HEK293T (cell line): ENCODE measurements around the gene MKRN1.

Experiments used
- ARNT ChIP-seq: fragments of 450-650 bp; IDR thresholded peaks from 2 replicates; pipeline ENCODE4 v1.6.1; 2017; ENCODE audit warnings: mild to moderate bottlenecking
- FOXA1 ChIP-seq: fragments of 450-650 bp; IDR thresholded peaks from 2 replicates; pipeline ENCODE4 v1.6.1; 2016; ENCODE audit warnings: mild to moderate bottlenecking
- LEF1 ChIP-seq: fragments of 450-650 bp; IDR thresholded peaks from 2 replicates; pipeline ENCODE4 v1.6.1; 2017; ENCODE audit warnings: mild to moderate bottlenecking, borderline replicate concordance
- SUZ12 ChIP-seq: fragments of 450-650 bp; IDR thresholded peaks from 2 replicates; pipeline ENCODE4 v1.6.1; 2016; ENCODE audit warnings: mild to moderate bottlenecking
- ZNF384 ChIP-seq: fragments of 450-650 bp; IDR thresholded peaks from 2 replicates; pipeline ENCODE4 v1.6.1; 2016
- TF ChIP-seq, protein P1 (sequence below): fragments of 450-650 bp; IDR thresholded peaks from 2 replicates; pipeline ENCODE4 v1.6.1; 2016

DNA sequence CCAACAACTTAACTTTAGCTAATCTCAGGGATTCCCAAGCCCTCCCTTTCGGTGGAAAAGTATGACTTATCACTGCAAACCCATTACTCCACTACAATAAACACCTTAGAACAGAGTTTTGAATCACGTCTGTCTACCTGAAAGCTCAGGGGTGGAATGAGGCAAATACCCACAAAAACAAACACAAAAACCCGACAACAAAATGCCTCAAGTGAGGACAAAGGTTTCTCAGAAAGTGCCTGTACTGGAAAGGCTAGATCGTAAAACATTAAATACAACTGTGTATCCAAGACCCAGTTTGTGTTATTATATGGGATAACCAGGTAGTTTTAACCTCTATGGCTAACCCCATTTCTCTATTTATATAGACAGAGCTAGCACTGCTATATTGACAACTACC, 26.0 kb downstream of the MKRN1 start:
- TF ChIP-seq SUZ12 = no peak
- TF ChIP-seq ZNF384 = no peak
- TF ChIP-seq, protein P1, sequence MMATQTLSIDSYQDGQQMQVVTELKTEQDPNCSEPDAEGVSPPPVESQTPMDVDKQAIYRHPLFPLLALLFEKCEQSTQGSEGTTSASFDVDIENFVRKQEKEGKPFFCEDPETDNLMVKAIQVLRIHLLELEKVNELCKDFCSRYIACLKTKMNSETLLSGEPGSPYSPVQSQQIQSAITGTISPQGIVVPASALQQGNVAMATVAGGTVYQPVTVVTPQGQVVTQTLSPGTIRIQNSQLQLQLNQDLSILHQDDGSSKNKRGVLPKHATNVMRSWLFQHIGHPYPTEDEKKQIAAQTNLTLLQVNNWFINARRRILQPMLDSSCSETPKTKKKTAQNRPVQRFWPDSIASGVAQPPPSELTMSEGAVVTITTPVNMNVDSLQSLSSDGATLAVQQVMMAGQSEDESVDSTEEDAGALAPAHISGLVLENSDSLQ = no peak
- no peak for TF ChIP-seq ARNT
- TF ChIP-seq FOXA1 = no peak
- no peak for TF ChIP-seq LEF1
